Activated CD8-positive, alpha-beta memory T cell treated with anti-CD3 and anti-CD28 coated beads, Interleukin-2, amount 50 U/mL, for 4 hours (primary cell): ENCODE results near the gene UBAC2.
A peak's percentile ranks its signal among the peaks of the same experiment; 100 is the strongest.

Experiments
- DNase-seq: peaks from one replicate; pipeline ENCODE4 v3.0.0-alpha.2; 2020

UBAC2 gene

DNA sequence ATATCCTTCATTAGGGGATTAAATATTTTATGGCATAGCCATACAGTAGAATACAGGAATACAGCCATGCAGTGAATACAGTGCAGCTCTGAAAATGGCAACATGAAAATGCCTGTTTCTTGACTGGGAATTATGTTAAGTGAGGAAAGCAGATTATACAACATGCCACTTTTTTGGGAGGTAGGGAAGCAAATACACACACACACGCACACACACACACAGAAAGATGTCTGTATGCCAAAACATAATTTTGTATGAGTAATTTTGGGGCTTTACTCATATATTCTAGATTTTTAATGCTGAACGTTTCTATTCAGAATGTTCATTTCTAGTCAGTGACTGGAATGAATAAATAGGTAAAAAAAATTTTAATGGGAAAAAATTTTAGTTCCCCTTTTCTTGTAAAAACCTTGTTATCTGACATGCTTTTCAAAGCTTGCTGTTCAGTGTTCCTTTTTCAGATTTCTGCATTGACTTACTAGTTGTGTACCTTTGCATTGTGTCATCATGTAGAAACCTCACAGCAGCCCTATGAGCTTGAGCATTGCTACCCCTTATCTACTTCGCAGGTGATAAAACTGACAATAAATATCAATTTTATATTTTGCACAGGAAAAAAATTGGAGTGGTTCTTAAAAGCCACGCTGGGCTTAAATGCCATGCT lies 98.7 kb downstream of the UBAC2 start:
- no peak for DNase-seq

DNA sequence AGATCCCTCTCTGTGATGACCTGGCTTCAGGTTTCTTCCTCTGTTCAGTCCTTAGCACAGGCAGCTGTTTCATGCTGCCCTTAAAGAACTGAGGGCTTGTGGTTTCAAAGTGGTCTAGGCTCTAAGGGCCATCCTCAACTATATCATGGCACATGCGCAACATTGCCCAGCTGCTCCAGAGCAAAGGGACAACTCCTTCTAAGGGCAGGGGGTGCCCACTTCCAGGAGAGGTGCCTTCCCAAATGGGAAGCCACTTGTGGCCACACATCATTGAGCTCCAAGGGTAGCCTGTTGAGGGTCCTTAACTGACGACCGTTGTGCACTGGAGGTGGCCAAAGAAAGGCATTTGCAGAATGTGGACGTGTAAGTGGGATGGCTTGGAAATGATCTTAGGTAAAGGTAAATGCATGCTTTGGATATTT lies 99.3 kb downstream of the UBAC2 start:
- DNase-seq: no peak

DNA sequence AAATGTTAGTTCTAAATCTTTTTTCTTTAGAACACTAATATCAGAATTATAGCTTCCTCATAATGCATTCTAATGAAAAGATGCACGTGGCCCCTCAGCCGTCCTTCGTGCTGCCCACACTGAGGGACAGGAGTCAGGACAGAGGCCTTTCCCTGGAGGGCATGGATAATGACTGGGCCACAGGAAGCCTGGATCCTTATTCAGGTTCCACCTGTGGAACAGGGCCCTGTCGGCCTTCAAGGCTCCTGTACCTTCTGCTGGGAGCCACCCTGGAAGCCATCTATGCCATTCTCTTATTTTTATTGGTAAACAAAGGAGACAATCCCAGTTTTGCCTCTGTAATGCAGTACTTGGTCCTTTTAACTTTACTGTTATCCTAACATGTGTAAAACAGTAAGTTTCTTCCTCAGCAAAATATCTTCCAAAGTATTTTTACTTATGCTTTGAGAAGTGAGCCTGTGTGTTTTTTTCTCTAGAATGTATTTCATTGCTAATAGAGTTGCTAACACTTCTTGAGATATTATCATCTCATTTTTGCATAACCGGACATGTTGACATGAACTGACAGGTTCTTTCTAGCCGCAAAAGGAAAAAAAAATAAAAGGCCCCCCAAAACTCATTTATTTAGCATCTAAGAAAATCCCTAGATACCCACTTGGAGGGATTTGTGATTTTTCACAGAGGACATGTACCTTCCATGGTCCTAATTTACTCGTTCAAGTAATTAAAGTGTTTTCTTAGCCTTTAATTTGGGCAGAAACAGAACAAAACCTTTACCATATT lies 100.6 kb downstream of the UBAC2 start:
- no peak for DNase-seq

DNA sequence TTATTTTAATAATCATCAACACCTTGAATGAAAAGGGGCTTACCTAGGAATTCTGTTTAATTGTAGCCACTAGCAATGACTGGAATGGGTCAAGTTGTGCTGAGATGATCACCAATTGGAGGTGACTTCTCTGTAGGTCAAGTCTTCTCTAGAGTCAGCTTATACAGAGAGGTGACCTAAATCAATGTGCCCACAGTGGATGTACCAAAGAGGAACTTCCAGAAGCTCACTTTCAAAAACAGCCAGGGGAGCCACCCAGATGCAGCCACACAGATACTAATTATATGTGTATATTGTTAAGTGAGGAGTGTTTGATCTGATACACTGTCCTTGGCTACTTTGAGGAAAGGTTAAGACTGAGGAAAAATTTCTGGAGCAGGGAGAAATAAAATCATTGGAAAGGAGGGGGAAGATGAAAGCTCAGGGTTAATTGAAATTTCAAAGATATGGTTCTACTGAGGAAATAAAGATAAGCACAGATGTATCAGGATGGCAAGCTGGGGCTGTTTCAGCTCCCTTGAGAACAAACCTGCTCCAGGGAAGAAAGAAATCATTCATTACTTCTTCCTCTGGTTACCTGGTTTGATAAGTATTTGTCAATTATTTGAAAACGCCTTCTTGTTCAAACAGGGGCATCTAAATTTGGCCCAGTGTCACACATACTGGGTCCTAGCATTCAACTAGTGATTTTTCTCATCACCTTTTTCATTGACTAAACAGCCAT lies 101.4 kb downstream of the UBAC2 start:
- no peak for DNase-seq

DNA sequence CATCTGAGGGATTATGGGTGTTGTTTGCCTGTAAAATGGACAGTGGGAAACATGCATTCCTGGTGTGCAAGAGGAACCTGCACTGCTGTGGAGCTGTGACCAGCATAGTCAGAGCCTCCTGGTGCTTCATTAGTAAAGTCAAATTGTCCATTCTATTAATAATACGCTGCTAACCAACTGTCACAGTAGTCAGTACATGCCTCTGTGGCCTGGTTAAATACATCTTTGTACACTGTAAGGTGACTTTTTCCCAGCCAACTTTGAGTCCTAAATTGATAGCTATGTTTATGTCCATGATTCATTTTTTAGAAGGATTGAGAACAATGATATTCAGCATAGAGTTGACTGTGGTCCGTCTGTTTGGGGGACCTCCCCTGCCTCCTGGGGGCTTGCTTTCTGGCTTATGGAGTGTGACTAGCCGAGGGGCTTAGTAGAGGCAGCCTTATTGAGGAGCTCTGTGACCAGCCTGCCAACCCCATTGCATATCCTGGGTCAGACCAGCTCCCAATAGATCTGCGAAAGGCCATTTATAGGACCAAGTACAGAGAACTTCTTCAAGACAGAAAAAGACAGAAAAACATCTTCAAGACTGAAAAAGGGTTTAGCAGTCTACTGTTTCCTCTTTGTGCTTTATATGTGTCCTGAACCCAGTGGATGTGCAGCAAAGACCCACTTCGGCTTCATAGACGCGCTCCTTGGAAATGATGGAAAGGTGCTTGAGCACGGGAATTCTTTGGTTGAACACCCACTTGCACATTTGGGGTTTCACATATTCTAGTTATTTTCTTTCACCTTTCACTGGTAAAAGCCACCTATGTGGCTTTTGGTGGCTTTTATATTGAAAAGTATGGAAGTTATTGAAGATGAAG lies 102.2 kb downstream of the UBAC2 start:
- DNase-seq: no peak

DNA sequence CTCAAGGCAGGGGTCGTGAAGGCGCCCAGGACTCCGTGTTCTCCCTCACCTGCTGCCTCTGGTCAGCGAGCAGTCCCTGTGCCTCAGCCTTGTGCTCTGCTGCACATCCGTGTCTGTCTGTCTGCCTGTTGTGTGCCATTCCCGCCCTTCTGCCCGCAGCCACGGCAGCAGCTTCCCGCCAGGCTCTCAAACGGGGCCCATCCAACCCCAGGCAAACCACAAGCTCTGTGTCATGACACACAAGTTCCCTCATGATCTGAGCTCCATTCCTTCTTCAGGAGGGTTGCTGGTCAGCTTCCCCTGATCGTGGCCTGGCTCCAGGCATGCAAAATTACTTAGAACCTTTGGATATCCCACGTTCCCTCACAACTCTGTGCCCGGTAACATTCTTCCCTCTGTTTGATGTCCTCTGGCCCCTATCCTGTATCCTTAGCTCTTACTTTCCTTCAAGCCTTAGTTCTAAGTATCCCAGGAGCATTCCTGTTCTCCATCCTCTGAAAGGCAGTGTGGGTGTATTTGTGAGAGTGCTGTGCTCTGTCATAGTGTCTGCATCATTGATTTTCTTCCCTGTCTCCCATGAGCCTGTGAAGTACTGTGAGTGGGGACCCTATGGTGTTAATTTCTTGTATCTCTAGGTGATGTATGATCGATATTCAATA lies 103.3 kb downstream of the UBAC2 start:
- peak; percentile 30 for DNase-seq

DNA sequence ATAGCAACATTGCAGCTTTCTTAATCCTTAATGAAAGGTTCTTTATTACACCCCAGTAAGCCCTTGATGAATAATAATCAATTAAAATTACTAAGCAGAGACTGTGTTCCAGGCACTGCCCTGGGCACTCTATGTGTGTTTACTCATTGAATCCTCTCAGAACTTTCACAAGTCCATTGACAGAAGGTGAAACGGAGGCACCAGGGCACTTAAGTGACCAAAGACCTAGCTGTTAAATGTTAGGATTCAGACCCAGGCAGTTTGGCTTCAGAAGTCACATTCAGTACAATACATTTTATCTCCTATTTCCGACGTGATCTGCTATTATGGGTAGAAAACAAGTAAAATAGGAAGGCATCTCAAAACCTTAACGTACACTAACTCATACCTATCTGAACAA lies 103.9 kb downstream of the UBAC2 start:
- DNase-seq: no peak

DNA sequence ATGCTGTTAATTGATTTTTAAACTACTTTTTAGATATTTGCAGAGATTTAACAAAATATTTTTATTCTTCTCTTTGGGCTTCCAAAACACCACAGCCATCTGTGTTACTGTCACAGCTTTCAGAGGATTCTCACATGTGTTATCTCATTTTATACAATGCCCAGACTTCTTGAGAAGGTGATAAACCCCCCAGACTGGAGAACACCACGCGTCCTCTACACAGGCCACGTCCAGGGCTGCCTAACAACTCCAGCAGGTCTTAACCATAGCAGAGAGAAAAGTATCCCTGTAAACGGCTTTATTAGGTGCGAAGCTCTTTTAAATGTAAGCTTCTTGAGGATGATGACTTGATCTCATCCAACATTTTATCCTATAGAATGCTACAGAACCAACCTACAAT lies 104.5 kb downstream of the UBAC2 start:
- no peak for DNase-seq

DNA sequence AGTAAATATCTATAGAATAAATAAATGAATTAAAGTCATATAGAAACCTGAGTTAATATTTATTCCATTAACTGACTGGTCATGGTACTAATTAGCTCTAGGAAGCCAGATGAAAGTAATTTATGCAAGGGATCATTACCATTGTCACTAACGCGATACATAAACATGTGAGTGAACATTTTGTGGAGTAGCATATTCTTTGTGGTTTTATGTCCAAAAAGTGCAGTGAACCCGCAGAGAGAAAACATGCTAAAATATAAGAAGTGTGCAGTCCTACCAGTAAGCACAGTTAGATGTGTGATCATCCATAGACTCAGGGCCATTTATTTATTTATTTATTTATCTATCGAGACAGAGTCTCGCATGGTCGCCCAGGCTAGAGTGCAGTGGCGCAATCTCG lies 104.9 kb downstream of the UBAC2 start:
- no peak for DNase-seq

DNA sequence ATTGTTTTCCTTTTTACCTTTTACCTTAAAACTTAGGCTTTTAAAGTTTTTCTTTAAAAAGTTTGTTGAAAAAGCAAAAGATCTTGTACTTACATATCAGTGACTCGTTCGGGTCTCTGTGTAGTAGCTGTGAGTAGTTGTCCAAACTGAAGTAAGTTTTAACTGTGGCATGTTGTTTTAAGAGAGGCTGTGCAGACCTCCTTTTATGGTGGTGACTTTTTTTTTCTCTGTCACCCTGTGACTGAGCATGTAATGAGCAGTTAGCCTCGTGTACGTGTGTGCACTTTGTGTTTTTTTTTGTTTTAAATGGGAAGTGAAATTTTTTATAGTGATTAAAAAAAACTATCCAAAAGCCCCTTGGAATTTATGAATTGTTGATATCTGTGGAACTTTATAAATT lies 106.6 kb downstream of the UBAC2 start, which contains the start of gene GPR183:
TSS of gene GPR183 (minus strand) at position 153 of the 400 bp plus-strand sequence. CDS start 11,254 bp downstream, outside the sequence.
- DNase-seq: no peak

DNA sequence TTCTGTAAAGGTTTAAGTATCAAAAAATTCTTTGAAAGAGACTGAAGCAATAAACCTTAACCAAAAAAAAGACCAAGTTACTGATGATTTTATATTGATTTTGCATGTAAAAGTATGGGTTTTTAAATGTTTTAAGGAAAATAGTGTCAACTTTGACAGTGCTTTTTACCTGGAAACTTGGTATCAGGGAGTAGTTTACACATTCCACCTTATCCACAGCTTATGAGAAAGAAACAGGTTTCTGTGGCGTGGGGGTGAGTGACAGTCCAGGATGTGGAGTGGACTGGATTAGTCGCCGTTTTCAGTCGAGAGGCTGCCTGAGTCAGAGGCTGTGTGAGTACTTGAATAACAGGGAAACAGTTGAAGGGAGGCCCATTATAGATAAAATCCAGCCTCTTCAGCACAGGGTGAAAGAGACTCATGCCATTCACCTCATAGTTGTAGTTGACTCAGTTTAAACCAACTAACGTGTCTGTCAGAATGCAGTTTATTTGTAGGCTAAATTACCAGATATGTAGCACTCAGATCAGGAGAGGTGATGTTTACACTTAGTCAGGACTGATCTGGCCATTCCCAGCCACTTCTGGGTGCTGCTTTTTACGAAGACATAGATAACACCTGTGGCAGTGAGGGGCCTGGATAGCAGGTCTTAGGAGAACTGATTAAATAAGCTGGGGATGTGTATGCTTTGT lies 107.1 kb downstream of the UBAC2 start:
- DNase-seq: peak; percentile 51

DNA sequence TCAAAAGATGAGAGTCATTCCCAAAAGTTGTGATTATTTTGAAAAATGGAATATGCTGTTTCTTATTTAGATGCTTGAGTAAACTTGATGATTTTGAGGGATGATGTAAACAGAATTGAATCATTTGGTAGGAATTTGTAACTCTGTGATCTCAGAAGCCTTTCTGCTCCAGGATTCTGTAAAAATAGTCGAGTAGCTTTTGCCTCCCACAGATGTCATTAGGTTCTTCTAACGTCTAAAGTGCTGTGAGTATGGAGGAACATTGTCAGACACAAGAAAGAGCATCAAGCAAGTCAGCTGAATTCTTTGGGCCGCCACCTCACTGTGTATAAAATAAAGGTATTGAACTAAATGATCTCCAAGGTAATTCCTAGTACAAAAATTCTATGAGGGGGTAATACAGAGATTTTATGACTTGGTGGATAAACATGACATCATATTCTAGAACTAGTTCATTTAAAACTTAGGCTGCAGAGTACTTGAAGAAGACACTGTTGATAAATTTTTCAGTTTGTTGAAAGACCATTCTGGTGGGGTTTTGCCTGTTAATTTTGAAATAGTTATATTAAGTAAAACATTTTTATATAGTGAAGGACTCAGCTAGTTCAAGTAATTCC lies 107.9 kb downstream of the UBAC2 start:
- DNase-seq: no peak

DNA sequence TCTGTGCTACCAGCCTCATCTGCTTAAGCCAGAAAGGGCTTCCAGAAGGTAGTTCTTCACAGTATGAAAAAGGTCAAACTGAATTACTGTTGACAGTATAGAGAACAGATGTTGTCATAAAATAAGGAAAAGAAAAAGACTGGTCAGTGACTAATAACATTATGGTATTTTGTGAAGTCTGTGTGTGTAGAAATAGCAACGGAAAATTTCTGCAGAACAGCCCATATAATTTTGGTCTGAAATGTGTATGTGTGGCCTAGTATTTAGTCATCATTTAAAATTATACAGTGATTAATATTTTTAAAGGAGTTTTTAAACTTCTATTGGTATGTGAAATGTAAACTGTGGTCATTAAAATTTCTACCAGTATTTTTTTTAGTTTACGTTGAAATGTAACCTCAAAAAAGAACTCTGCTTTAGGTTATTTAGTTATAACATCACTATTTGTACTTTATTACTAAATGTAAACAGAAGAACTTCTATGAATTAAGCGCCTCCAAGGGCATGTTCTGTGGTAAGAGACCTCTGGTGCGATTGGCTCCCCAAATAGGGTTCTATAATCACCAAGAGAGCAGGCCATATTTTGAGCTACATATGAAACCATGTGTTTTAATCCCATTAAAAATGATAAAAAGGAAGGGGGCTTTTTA lies 109.9 kb downstream of the UBAC2 start:
- DNase-seq: no peak

DNA sequence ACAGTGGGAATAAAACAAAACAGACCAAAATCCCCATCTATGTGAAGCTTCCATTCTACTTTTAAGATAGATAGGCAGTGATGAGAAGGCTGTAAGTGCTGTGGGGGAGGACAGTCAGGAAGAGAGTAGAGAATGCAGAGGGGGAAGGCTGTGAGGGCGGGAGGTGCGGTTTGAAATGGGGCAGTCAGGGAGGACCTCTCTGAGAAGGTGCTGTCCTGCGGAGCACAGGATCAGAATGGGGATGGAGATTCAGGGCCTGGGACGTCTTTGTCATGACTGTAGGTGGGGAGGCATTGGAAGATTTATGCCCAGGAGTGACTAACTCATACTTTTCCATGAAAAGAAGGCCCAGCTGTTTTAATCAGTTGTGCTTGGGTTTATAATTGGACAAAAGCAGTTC lies 110.5 kb downstream of the UBAC2 start:
- DNase-seq: no peak

DNA sequence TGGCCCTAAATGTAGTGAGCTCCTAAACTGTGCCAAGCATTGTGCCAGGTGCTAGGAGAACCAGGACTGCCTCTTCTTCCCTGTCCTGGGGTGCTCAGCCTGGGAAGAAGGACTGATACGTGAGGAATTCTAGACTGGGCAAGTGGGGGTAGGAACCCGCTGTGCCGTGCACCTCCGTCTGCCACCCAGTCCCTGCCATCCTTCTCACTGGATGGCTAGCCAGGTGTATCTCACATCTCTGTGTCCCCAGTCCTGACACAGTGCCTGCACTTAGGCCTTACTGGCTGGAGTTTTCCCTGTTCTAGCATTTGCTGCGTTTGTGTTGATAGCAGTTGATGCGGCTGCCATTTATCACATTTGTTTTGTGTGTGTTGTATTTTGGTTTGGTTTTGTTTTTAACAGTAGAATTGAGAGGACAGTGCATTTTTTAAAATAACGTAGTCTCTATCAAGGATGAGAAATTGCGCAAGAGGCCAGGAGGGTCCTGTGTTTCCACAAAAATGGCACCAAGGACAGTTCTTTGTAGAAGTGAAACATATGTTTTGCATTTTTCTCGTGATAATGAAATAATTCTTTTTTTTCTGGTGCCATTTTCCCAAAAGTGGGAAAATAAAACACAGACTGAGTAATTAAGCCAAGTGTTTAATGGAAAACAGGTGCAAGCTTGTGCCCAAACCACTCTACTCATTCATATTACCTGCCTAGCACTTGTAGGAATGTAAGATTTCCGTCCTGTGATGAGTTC lies 111.3 kb downstream of the UBAC2 start:
- DNase-seq: no peak

DNA sequence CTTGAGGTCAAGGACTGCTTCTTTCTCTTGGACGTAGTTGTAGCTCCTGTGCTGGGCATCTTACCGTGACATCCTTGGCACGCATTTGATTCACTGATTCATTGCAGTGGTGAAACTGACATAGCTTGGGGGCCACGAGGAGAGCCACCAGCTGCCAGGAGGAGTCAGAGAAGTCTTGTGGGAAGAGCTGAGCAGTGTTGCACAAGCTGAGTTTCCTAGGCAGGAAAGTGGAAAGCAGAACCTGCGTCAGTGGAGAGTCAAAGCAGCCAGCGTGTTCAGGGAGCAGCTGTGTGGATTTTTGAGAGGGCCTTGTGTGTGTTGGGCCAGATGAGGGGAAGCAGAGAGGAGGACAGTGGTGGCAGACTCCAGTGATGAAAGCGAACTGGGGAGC lies 111.8 kb downstream of the UBAC2 start:
- DNase-seq: no peak

DNA sequence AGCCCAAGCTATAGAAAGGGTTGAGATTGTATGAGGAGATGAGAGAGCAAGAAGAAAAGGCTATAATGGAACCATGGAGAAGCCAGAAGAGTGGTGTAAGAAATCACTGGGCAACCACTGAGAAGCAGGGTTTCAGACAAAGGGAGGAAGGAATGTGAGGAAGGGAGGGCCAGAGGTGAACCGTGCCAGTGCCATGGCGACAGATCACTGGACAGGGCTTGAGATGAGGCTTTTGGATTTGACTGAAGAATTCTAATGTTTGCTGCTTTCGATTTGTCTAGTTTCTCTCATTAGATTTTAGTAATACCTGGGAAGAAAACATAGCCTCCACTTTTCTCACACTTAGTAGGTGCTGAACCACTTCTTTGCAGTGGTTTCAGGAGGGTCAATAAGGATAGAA lies 112.8 kb downstream of the UBAC2 start:
- no peak for DNase-seq

DNA sequence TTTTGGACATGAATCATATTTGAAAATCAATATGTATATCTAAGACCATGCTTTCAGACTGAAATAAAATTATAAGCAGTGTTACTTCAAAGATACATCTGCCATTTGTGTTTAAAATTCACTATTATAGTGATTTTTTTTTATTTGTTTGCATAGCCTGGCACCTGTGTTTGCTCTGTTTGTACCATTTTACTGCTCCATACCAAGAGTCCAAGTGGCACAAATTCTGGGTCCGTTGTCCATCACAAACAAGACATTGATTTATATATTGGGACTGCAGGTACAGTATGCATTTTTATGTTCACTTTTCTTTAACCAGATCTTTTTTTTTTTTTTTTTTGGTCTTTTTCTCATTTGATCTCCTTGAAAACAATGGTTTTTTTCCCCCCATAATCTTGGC lies 113.3 kb downstream of the UBAC2 start:
- no peak for DNase-seq

DNA sequence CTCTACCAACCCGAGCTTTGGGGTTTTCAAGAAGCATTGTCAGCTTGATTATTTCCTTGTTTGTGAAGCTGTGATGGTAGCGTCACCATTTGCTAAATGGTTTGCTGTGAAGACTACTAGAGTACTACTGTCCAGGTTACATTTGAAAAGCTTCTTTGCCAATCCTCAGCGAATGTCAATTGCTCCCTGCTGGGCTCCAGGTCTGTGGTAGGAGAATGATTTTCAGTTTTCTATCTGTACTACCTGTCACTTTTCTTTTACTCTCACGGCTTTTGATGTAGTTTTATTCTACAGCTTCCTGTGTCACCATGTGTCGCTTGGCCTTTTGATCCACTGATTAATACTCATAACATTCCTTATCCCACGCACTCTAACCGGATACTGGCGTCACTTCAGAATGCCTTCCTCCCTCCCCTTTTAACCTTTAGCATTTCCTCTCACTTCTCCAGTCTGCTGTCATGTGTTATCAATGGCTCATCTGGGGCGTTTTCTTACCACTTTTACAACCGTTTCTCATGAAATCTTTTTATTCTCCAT lies 114.1 kb downstream of the UBAC2 start:
- DNase-seq: peak; percentile 63

DNA sequence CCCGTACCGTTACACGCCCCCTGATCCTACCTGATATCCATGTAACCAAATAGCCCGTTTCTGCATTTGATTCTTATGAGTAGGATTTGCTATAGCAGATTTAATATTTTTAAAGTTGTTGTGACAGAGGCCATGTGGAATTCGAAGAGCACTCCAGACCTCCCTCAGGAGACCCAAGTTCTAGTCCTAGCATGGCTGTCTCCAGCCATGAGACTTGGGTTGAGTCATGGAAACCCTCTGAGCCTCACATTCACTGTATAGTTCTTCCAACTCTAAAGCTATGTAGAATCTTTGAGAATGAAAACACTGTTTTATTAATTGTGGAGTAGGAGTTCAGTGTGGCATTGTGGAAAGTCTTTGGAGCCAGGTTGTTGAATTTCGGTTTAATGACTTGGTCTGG lies 114.5 kb downstream of the UBAC2 start:
- DNase-seq: no peak
